ENCODE data around the gene CILP2. TPM values are rescaled to one million over a fixed set of nuclear protein-coding genes. Genes with fewer than 3 reads are reported as not detected.

The CILP2 gene
- total and polyA plus RNA-seq, 2 donors (not counting 1 experiment from before 2014, with no cell fraction given), result 0.10 to 0.66 TPM

DNA sequence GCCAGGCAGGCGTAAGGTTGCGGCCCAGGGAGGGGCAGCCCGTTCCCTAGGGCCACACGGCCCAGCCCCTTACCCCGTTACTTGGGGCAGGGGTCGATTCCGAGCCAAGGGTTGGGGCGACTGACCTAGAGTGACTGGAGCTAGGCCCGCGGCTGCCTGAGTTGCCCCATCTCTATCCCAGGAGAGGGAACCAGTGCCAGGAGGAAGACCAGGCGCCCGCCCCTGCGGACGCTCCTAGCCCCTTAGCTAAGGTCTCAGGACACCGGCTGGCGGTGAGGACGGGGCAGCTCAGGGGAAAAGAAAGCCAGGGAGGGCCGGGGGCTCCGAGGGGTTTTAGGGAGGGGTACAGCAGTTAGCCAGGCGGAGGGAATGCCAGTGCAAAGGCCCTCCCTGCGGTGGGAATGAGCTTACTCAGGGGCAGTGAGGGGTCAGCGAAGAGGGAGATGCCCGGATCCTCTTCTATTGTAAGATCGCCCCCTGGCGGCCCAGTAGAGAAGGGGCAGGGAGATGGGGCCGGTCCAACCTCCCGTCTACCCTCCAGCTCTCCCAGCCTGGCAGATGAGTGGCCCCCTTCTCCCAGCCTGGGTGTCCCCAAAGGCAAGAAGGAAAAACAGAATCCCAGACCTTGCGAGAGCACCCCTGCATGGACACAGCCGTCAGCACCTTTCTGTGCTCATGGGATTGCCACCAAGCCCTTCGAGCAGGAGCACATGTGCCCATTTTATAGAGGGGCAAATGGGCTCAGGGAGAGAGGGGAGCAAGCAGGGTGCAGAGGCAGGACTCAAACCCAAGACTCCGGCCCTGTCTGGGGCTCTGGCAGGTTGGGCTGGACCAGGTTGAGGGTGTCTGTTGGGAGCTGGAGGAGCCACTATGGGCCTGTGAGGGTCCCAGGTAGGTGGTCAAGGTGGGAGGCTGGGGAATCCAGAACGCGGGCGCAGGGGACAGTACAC lies 16.3 kb downstream of the CILP2 start:
- Histone ChIP-seq H4K20me1 (ENCODE audit: control insufficient read depth, extremely low read depth, insufficient read depth, low read length) (no peaks in the 10 kb centered on the region), H3K27me3 (ENCODE audit: control insufficient read depth, insufficient read depth, low read length) (no peaks in the 10 kb centered on the region), H3K4me1 (ENCODE audit: control insufficient read depth, extremely low read depth, insufficient read depth, low read length) (no peaks in the 10 kb centered on the region), H3K4me2 (ENCODE audit: extremely low read depth, insufficient read depth, low read length) (no peak overlapping the region), H3K4me3 (replicated peaks in 1 of 4; ENCODE audit: control extremely low read depth in 1 of 4, insufficient read depth in 1 of 4, low read depth in 3 of 4, low read length in 4 of 4) (no peak overlapping the region), H3K27ac (ENCODE audit: insufficient read depth, low read length) (no peak overlapping the region), H3K9me3 (ENCODE audit: control insufficient read depth, insufficient read depth, low read depth, low read length) (no peaks in the 10 kb centered on the region), H3K36me3 (ENCODE audit: control insufficient read depth, insufficient read depth, low read length) (no peaks in the 10 kb centered on the region), H3K79me2 (ENCODE audit: control insufficient read depth, insufficient read depth, low read length) (no peaks in the 10 kb centered on the region), H2AFZ (ENCODE audit: low read length) (no peak overlapping the region), H3K9ac (ENCODE audit: insufficient read depth, low read length) (no peak overlapping the region)
- TF ChIP-seq, protein P1, sequence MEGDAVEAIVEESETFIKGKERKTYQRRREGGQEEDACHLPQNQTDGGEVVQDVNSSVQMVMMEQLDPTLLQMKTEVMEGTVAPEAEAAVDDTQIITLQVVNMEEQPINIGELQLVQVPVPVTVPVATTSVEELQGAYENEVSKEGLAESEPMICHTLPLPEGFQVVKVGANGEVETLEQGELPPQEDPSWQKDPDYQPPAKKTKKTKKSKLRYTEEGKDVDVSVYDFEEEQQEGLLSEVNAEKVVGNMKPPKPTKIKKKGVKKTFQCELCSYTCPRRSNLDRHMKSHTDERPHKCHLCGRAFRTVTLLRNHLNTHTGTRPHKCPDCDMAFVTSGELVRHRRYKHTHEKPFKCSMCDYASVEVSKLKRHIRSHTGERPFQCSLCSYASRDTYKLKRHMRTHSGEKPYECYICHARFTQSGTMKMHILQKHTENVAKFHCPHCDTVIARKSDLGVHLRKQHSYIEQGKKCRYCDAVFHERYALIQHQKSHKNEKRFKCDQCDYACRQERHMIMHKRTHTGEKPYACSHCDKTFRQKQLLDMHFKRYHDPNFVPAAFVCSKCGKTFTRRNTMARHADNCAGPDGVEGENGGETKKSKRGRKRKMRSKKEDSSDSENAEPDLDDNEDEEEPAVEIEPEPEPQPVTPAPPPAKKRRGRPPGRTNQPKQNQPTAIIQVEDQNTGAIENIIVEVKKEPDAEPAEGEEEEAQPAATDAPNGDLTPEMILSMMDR (conservative IDR thresholded peaks at IDR 0.05 in 1 of 2, IDR thresholded peaks at IDR 0.05 in 1 of 2; ENCODE audit: low read depth in 1 of 2, low read length in 2 of 2), result peak; percentile 50 to 75
- TF ChIP-seq EZH2 (IDR thresholded peaks at IDR 0.05; ENCODE audit: low read length, missing control alignments), result no peak
- DNase-seq (ENCODE audit: low read depth in 2 of 2), result peak; percentile 35 to 36

DNA sequence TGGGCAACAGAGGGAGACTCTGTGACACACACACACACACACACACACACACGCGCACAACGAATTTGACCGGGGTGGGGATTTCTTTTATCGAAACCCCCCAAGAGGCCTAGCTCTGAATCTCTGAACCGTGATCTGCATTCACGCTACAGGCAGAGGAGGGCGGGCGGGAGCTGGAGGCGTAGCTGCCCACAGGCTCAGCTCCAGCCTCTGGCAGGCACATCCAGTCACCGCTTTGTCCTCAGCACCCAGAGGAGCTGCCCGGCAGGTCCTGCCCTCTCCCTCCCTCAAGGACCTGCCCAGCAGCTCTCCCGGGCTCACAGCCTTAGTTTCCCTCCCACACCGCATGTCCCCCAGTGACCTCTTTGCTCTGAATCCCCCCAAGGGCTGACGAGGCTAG lies 20.0 kb downstream of the CILP2 start:
- H3K4me3 ChIP-seq (replicated peaks in 1 of 4; ENCODE audit: control extremely low read depth in 1 of 4, insufficient read depth in 1 of 4, low read depth in 3 of 4, low read length in 4 of 4), result no peak overlapping the region
- no peaks in the 10 kb centered on the region for H3K27me3 ChIP-seq (ENCODE audit: control insufficient read depth, insufficient read depth, low read length)
- DNase-seq (ENCODE audit: low read depth in 2 of 2), result no peak
- no peak for TF ChIP-seq EZH2 (IDR thresholded peaks at IDR 0.05; ENCODE audit: low read length, missing control alignments)
- TF ChIP-seq, protein P1 (conservative IDR thresholded peaks at IDR 0.05 in 1 of 2, IDR thresholded peaks at IDR 0.05 in 1 of 2; ENCODE audit: low read depth in 1 of 2, low read length in 2 of 2), result no peak
- no peaks in the 10 kb centered on the region for H3K36me3 ChIP-seq (ENCODE audit: control insufficient read depth, insufficient read depth, low read length)
- H2AFZ ChIP-seq (ENCODE audit: low read length), result no peak overlapping the region
- no peak overlapping the region for H3K4me2 ChIP-seq (ENCODE audit: extremely low read depth, insufficient read depth, low read length)
- H3K9ac ChIP-seq (ENCODE audit: insufficient read depth, low read length), result no peak overlapping the region
- no peaks in the 10 kb centered on the region for H3K9me3 ChIP-seq (ENCODE audit: control insufficient read depth, insufficient read depth, low read depth, low read length)
- no peaks in the 10 kb centered on the region for H4K20me1 ChIP-seq (ENCODE audit: control insufficient read depth, extremely low read depth, insufficient read depth, low read length)
- no peaks in the 10 kb centered on the region for H3K4me1 ChIP-seq (ENCODE audit: control insufficient read depth, extremely low read depth, insufficient read depth, low read length)
- no peaks in the 10 kb centered on the region for H3K79me2 ChIP-seq (ENCODE audit: control insufficient read depth, insufficient read depth, low read length)
- H3K27ac ChIP-seq (ENCODE audit: insufficient read depth, low read length), result no peak overlapping the region

DNA sequence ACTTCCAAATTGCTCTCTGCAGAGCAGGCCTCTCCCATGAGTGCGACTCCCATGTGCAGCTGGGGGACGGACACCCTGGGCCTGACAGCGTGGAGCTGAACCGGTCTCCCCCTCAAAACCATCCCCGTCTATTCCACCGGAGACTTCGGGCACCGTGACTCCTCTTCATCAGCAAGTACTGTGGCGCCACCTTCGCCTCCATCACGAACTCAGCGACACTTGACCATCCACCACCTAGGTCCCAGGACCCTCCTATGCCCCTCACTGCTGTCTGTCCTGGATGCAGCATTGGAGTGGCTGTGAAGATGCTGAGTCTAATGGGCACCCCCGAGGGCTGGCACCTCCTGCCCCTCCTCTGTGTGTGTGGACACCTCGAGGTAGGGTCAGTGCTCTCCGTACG lies 20.6 kb downstream of the CILP2 start:
- H4K20me1 ChIP-seq (ENCODE audit: control insufficient read depth, extremely low read depth, insufficient read depth, low read length), result no peaks in the 10 kb centered on the region
- H3K4me3 ChIP-seq (replicated peaks in 1 of 4; ENCODE audit: control extremely low read depth in 1 of 4, insufficient read depth in 1 of 4, low read depth in 3 of 4, low read length in 4 of 4), result no peak overlapping the region
- no peaks in the 10 kb centered on the region for H3K79me2 ChIP-seq (ENCODE audit: control insufficient read depth, insufficient read depth, low read length)
- no peak for DNase-seq (ENCODE audit: low read depth in 2 of 2)
- H3K9me3 ChIP-seq (ENCODE audit: control insufficient read depth, insufficient read depth, low read depth, low read length), result no peaks in the 10 kb centered on the region
- H3K4me2 ChIP-seq (ENCODE audit: extremely low read depth, insufficient read depth, low read length), result no peak overlapping the region
- H3K27me3 ChIP-seq (ENCODE audit: control insufficient read depth, insufficient read depth, low read length), result no peaks in the 10 kb centered on the region
- no peak overlapping the region for H3K9ac ChIP-seq (ENCODE audit: insufficient read depth, low read length)
- no peak overlapping the region for H3K27ac ChIP-seq (ENCODE audit: insufficient read depth, low read length)
- TF ChIP-seq, protein P1 (conservative IDR thresholded peaks at IDR 0.05 in 1 of 2, IDR thresholded peaks at IDR 0.05 in 1 of 2; ENCODE audit: low read depth in 1 of 2, low read length in 2 of 2), result no peak
- no peak for TF ChIP-seq EZH2 (IDR thresholded peaks at IDR 0.05; ENCODE audit: low read length, missing control alignments)
- no peaks in the 10 kb centered on the region for H3K4me1 ChIP-seq (ENCODE audit: control insufficient read depth, extremely low read depth, insufficient read depth, low read length)
- no peaks in the 10 kb centered on the region for H3K36me3 ChIP-seq (ENCODE audit: control insufficient read depth, insufficient read depth, low read length)
- H2AFZ ChIP-seq (ENCODE audit: low read length), result no peak overlapping the region

All from fibroblast of lung (primary cell).